NCI-H187 (cell line): Measurements from ENCODE around the gene NFIA.
A peak's percentile ranks its signal among the peaks of the same experiment; 100 is the strongest.

Source experiments
- DNase-seq, 2 experiments: peaks; one replicate each; lab custom pipeline; 2025; lab: John Stamatoyannopoulos, UW

NFIA gene

GRCh38 chr1:61215676-61216289 is 133.4 kb downstream of the NFIA start:
- no peak for DNase-seq

GRCh38 chr1:61220536-61220935 is 138.2 kb downstream of the NFIA start:
- no peak for DNase-seq

DNA sequence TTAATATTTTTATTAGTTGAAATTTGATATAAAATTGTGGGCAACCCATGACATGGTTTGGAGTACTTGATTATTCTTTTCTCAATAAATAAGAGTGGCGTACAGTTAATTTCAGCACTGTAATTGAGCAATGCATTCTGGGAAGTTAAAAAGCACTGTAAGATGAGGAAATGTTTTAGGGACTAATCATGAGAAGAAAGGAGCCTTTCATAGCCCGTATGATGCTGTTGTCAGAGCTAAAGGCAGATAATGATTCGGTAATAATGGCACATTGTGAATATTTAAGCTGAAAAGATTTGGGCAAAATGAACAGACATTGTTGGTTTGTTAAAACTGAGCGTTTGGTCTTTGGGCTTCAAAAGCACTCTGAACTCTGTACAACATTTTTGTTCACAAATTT is 139.3 kb downstream of the NFIA start:
- DNase-seq = no peak

- DNase-seq = no peak
These were observed 139.9 kb downstream of the NFIA start for GRCh38 chr1:61222240-61222639.

DNA sequence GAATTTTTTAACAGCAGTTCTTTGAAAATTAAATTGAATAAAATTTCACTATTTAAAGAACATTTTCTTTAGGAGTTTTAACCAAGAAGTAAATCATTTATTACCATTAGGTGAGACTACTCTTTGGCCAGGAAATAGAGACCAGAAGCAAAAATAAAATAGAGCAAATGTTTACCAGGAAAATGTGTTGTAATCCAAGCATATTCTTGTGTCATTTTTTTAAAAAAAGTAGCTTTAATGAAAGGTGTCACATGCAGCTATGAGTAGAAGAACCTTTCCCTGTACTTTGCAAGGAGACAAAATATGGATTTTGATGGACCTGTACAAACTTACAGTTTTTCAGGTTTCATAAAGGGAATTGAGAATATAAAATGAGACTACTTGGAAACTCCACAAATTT is 140.8 kb downstream of the NFIA start:
- DNase-seq = no peak

DNA sequence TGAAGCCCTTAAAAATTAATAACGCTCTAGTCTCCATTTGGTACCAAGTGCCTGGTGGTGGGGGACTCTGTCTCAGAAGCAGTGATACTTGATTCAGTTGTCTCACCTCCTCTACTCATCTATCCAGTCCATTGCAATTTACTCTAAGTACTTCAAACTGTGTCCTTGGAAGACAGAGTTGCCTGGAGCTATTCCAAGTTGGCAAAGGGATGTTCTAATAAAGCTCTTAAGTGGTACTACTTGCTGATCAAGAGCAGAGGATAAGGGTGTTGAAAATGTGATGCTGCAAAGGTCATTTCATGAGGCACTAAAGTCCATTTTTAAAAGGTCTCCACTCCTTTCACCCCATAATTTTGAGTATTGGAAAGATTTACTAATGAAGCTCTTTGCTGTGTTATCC is 142.2 kb downstream of the NFIA start:
- no peak for DNase-seq

- DNase-seq = no peak
These were observed 143.1 kb downstream of the NFIA start for GRCh38 chr1:61225478-61225877.

DNA sequence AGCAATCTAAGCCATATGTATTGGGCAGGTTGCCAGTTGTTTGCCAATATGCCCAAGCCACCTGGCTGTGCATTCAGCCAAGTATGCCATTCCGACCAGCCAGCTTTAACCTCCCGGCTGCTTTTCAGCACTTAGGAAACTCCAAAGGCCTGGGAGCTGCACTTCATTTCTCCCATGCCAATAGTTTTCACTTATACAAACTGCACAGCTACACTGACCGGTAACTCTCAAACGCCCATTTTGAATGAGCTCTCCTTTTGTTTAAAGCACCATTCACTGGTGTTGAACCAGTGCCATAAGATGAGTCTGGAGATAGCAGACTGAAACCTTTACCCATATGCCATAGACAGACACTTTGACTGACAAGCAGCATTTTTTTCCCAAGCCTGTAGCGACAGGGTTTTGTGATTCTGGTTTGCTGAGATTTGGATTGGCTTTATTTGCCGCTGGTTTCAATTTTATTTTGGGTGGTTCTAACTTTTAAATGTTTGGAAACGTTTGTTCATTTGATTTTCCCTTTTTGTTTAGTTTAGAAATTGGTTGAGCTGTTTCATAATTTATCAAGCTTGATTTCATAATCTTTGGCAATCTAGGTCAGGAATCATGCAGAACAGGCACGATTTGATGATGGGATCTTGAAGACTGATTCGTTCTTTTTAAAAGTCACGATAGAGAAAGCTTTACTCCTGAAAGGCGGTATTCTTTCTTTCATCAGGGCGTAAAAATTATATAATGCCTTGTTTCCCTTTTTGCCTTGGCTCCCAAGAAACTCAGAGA is 144.6 kb downstream of the NFIA start:
- peak; percentile 51 to 60 for DNase-seq

DNA sequence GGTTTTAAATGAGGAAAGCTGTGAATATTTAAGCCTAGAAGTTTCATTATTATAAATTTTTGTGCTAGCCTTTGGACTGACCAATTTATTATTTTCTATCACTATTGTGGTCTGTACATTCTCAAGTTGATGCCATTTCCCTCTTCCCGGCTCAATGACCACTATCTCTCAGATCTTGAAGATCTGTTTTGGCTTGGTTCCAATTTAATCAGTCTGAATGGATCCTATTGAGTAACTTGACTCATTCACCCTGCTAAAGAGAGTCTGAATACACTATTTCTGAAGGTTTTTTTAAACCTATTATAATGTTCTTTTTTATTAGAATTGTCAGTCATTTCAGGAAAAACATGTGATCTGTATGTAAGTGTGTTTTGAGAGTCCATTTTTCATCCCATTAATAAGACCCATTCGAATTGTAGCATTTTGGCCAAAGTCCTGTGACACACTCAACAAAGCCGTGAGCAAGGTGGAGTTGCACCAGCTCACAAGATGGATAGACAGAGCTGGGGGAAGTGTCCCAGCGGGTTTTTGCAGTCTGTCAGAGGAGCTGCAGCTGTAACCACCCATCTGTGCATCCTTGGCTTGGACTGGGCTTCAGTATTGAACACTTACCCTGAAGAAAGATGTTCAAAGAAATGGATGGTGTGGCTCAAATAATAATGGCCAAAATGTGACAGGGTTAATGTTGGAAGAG is 145.6 kb downstream of the NFIA start:
- DNase-seq = no peak

DNA sequence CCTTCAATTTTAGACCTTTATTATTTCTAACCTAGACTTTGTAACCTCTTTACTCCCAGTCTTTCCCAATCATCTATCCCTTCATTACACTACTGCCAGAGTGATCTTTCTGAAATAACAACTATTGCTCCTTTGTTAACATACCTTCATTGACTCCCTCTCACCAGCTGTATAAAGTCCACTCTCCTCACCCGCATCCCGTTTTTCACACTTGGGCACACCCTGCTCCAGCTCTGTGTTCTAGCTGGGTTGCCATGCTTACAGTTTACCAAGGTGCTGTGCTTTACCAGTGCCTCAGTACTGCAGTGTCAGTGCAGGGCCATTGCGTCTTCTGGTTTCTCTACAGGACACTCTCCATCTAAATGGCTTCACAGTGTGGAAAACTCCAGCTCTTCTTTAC is 148.2 kb downstream of the NFIA start:
- no peak for DNase-seq

DNA sequence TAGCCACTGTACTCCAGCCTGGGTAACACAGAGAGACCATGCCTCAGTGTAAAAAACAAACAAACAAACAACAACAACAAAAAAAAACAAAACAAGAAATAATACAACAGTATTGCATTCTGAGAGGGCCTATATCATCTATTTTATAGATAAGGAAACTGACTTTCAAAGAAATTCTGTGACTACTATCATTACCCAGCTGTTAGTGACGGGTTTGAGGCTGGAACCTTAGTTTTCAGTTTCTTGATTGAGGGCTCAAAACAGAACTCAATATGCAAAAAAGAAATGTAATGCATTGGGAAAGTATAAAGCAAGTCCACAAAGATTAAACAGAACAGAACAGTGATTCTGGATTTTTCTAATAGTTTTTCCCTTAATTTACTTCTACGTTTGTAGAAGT is 149.4 kb downstream of the NFIA start:
- no peak for DNase-seq

DNA sequence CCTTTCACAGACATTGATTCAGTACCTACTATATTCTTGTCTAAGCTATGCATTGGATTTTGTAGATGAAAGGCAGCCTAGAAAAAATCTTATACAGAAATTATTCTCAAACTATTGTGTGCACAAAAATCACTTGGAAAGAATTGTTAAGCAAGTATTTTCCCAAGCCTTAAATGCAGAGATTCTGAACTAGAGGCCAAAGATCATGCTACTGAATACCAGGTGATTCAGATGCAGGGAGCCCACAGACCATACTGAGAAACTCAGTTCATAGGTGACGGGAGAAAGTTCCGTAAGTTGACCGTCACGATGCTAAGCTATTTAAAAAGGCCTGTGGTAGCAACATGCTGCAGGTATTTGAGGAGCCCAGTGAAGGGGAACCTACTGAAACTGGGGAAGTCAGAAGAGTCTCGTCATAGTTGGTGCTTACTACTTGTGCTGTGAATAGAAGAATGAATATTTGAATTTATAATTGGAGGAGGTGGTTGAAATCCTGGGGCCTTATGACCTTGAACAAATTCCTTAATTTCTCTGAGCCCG is 150.8 kb downstream of the NFIA start:
- DNase-seq = no peak

DNA sequence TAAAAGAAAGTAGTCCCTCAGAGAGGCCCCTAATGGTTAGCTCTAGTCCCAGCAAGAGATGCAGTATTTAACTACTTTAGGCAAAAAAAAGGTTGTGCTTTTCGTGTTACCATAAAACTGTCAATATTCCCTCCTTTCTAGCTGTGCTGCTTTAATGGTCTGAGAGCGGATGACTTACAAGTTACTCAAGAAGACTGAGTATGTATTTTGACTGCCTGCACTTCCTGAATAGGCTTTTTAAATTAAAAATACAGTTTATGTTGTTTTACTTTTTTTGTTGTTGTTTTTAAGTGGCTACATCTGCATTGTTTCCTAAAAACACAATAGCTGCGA is 152.2 kb downstream of the NFIA start:
- DNase-seq = no peak

- DNase-seq = no peak
These were observed 154.8 kb downstream of the NFIA start for GRCh38 chr1:61237147-61237546.

- no peak for DNase-seq
These were observed 155.4 kb downstream of the NFIA start for GRCh38 chr1:61237659-61238358.

DNA sequence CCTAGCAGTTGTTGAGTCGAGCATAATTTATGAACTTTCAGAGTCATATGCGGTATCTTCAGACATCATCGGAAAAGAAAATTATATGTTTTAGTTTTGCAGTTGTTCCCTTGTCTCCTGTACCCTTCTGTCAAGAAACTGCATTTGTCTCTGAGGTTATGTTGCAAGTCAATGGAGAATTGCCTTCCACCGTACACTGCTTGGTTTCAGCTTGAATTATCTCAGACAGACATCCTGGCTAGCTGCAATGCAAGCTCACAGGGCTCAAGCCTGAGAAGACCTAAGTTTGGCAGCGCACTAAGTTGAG is 156.0 kb downstream of the NFIA start:
- DNase-seq = no peak

GRCh38 chr1:61240878-61241277 is 158.5 kb downstream of the NFIA start:
- no peak for DNase-seq

- no peak for DNase-seq
These were observed 159.1 kb downstream of the NFIA start for GRCh38 chr1:61241411-61241838.

GRCh38 chr1:61241973-61242381 is 159.6 kb downstream of the NFIA start:
- DNase-seq = no peak

DNA sequence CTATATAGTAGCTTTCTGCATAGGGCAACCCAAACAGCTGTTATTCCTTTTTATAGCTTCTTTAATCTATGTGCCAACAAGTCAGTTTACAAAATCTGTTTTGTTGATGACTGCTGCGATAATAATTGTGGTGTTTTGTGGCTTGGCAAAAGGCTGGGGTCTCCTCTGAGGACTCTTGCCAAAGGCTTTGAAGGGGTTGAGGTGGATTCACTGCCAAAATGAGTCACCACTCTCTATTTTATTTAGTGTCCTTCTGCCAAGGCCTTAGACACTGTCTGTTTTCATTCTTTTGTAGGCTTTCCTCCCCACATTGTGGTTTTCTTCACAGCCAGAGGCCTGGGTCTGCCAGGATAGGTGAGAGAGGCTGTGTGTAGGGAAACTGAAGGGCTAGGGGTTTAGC is 161.8 kb downstream of the NFIA start:
- no peak for DNase-seq

- DNase-seq = no peak
These were observed 163.5 kb downstream of the NFIA start for GRCh38 chr1:61245696-61246400.
